Neural crest cell (in vitro differentiated cells): ENCODE results near the gene TBC1D22B. TPM values are rescaled to one million over a fixed set of nuclear protein-coding genes. Genes with fewer than 3 reads are reported as not detected.

Experiments
- DNase-seq: peaks from one replicate; pipeline ENCODE4 v3.0.0; 2021; ENCODE audit warnings: low read depth, mixed read lengths, low spot score
- H3K27ac Mint-ChIP-seq: one replicate; pipeline ENCODE4 v1.8.0; 2021; ENCODE audit warnings: mild to moderate bottlenecking, mixed read lengths; ENCODE audit not compliant: unreplicated experiment
- H3K27me3 Mint-ChIP-seq: 2 replicates; pipeline ENCODE4 v1.8.0; 2021; ENCODE audit warnings: low read depth, mild to moderate bottlenecking, mixed read lengths
- H3K36me3 Mint-ChIP-seq: 2 replicates; pipeline ENCODE4 v1.8.0; 2021; ENCODE audit warnings: low read depth, mild to moderate bottlenecking, mixed read lengths
- H3K4me1 Mint-ChIP-seq: 2 replicates; pipeline ENCODE4 v1.8.0; 2021; ENCODE audit warnings: mixed read lengths
- H3K4me3 Mint-ChIP-seq: one replicate; pipeline ENCODE4 v1.8.0; 2021; ENCODE audit warnings: mild to moderate bottlenecking, mixed read lengths
- H3K9me3 Mint-ChIP-seq: 2 replicates; pipeline ENCODE4 v1.8.0; 2021; ENCODE audit warnings: mixed read lengths
- CTCF ChIP-seq: fragments of 200-600 bp; sonication (generic); conservative IDR thresholded peaks from 2 replicates; pipeline ENCODE4 v1.5.0; 2021; ENCODE audit warnings: antibody characterized with exemption, mild to moderate bottlenecking
- total RNA-seq: library from RNA; stranded (reverse); gene quantifications from 2 replicates; pipeline ENCODE4 v1.2.1, GENCODE V29; 2021

Gene TBC1D22B
- total RNA-seq, 1 donor from 2014 or later, result 11.1 TPM

DNA sequence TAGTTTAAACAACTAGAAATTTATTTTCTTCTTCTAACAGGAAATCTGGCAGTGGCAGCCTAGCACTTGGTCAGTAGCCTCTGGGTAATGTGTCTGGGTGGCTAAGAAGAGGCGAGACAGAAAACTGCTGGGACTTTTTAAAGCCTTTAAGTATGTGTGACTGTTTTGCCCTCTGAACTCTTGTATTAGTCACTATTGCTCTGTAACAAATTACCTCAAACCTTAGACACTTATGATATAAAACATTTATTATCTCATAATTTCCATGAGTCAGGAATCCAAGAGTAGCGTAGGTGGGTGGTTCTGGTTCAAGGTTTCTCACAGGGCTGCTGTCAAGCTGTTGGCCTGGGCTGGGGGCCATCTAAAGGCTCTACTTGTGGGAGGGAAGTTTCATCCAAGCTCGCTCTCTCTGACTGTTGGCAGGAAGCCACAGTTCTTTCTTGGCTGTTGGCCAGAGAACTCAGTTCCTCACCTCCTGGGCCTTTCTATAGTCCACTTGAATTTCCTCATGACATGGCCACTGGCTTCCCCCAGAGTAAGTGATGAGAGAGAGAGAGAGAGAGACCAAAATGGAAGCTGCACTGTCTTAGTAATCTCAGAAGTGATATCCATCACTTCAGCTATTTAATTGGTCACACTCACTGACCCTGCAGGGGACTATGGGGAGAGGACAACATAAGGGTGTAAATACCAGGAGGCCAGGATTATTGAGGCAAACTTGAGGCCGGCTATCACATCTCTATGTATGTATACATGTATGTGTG is 17.4 kb upstream of the TBC1D22B start:
- Mint-ChIP-seq H3K36me3 (no peaks in the 10 kb centered on the region), H3K27ac (no peak overlapping the region), H3K4me3 (no peak overlapping the region), H3K4me1 (peaks cover 8% of the 10 kb centered on the region), H3K27me3 (peaks cover under 1% of the 10 kb centered on the region), H3K9me3 (no peaks in the 10 kb centered on the region)
- TF ChIP-seq CTCF, result no peak
- no peak for DNase-seq

DNA sequence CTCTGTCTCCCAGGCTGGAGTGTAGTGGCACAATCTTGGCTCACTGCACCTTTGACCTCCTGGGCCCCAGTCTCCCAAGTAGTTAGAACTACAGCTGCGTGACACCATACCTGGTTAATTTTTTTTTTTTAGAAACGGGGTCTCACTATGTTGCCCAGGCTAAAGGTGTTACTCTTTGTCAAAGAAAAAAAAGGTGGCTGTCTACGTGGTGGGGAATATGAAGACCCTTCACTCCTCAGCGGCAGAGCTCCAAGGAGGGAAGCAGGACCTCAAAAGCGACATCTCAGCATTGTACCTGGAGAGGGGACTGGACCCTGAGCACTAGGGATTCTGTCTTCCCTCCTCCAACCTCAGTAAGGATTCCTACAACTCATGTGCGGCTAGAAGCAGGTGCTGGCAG is 16.4 kb upstream of the TBC1D22B start:
- no peak for TF ChIP-seq CTCF
- Mint-ChIP-seq H3K4me3 (no peak overlapping the region), H3K4me1 (peaks cover 8% of the 10 kb centered on the region), H3K9me3 (no peaks in the 10 kb centered on the region), H3K27me3 (peaks cover 4% of the 10 kb centered on the region), H3K36me3 (no peaks in the 10 kb centered on the region), H3K27ac (no peak overlapping the region)
- no peak for DNase-seq

- no peak overlapping the region for H3K27ac Mint-ChIP-seq
- H3K4me3 Mint-ChIP-seq, result no peak overlapping the region
- H3K4me1 Mint-ChIP-seq, result peaks cover 5% of the 10 kb centered on the region
- TF ChIP-seq CTCF, result no peak
- no peaks in the 10 kb centered on the region for H3K9me3 Mint-ChIP-seq
- DNase-seq, result no peak
- H3K36me3 Mint-ChIP-seq, result no peaks in the 10 kb centered on the region
- H3K27me3 Mint-ChIP-seq, result peaks cover 4% of the 10 kb centered on the region
Measured at GRCh38 chr6:37241775-37242428, 15.7 kb upstream of the TBC1D22B start.

DNA sequence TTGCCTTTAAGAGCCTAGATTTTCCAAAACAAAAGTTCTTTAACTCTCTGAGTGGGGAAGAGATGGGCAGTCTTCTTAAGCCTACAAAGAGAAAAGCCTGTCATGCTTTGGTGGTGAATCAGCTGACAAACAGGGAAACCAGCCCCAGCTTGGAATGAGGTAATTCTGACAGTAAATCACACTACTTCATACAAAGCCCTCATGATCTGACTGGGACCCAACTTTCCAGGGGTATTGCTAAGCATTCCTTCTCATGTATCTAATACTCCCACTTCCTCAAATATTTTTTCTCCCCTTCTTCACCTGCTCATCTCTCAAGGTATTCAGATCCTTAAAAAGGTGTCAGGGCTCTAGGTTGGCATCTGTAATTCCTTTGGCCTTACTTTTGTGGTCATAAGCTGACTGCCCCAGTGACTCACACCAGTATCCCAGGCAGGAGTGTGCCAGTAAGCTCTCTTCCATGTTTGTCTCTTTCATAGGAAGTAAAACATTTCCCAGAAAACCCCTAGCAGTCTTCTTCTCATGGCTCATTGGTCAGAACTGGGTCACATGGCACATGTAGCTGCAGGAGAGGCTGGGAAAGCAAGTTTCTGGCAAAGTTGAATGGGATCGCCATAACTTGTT is 15.0 kb upstream of the TBC1D22B start:
- no peaks in the 10 kb centered on the region for H3K36me3 Mint-ChIP-seq
- H3K4me3 Mint-ChIP-seq, result no peak overlapping the region
- no peaks in the 10 kb centered on the region for H3K4me1 Mint-ChIP-seq
- H3K27ac Mint-ChIP-seq, result no peak overlapping the region
- peaks cover 6% of the 10 kb centered on the region for H3K27me3 Mint-ChIP-seq
- TF ChIP-seq CTCF, result no peak
- DNase-seq, result no peak
- H3K9me3 Mint-ChIP-seq, result no peaks in the 10 kb centered on the region

DNA sequence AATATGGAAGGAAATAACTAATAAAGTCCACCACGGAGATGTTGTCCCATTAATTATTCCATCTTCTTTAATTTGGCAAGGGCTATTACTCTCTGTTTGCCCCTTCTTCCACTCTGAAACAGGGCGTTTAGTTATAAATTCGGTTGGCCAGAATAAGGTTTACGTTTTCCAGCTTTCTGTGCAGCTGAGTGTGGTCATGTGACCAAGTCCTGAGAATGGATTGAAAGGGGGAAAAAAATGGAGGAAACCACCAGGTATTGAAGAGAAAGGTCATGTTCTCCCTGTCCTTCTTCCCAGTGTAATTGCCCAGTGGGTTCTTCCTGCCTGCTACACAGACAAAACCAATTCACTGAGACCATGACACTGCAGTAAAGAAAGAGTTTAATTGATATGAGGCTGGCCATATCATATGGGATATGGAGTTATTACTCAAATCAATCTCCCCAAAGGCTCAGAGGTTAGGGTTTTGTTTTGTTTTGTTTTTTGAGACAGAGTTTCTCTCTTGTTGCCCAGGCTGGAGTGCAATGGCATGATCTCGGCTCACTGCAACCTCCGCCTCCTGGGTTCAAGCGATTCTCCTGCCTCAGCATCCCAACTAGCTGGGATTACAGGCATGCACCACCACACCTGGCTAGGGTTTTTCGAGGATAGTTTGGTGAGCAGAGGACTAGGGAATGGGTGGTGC is 14.3 kb upstream of the TBC1D22B start:
- H3K27me3 Mint-ChIP-seq, result peaks cover 10% of the 10 kb centered on the region
- DNase-seq, result no peak
- H3K36me3 Mint-ChIP-seq, result no peaks in the 10 kb centered on the region
- H3K4me3 Mint-ChIP-seq, result no peak overlapping the region
- H3K4me1 Mint-ChIP-seq, result no peaks in the 10 kb centered on the region
- H3K27ac Mint-ChIP-seq, result no peak overlapping the region
- no peaks in the 10 kb centered on the region for H3K9me3 Mint-ChIP-seq
- no peak for TF ChIP-seq CTCF
